Ovary (tissue), 3 donors: ENCODE data around the gene TNFAIP6.

Source experiments
- CTCF ChIP-seq, 3 donors: fragments of 450-650 bp in 2 of 3; fragments of 200-600 bp in 1 of 3; IDR thresholded peaks; one replicate each; pipeline versions ENCODE4 v1.5.1 to v1.8.0; 2016 to 2022; ENCODE audit warnings: antibody characterized with exemption in 3 of 3, mild to moderate bottlenecking in 1 of 3
- POLR2A ChIP-seq: fragments of 450-650 bp; IDR thresholded peaks from one replicate; pipeline ENCODE4 v1.6.1; 2017; ENCODE audit warnings: antibody characterized with exemption, mild to moderate bottlenecking, moderate library complexity
- donor health status: DM: no; HTN: no; CAD: no.

- TF ChIP-seq POLR2A, result no peak
- no peak for TF ChIP-seq CTCF (IDR thresholded peaks at IDR 0.05)
Observed at GRCh38 chr2:151407281-151407680, 49.9 kb downstream of the TNFAIP6 start.
